PFSK-1 (cell line): ENCODE results near the gene MUC5AC.

Experiments used
- POLR2AphosphoS5 ChIP-seq: IDR thresholded peaks from 2 replicates; pipeline ENCODE4 v1.6.1; 2012; ENCODE audit warnings: low read depth, mild to moderate bottlenecking, control low read depth, low read length, moderate library complexity
- SIN3A ChIP-seq: IDR thresholded peaks from 2 replicates; pipeline ENCODE4 v1.6.1; 2012; ENCODE audit warnings: mild to moderate bottlenecking, low read length, moderate library complexity, borderline replicate concordance; ENCODE audit not compliant: insufficient read depth

DNA sequence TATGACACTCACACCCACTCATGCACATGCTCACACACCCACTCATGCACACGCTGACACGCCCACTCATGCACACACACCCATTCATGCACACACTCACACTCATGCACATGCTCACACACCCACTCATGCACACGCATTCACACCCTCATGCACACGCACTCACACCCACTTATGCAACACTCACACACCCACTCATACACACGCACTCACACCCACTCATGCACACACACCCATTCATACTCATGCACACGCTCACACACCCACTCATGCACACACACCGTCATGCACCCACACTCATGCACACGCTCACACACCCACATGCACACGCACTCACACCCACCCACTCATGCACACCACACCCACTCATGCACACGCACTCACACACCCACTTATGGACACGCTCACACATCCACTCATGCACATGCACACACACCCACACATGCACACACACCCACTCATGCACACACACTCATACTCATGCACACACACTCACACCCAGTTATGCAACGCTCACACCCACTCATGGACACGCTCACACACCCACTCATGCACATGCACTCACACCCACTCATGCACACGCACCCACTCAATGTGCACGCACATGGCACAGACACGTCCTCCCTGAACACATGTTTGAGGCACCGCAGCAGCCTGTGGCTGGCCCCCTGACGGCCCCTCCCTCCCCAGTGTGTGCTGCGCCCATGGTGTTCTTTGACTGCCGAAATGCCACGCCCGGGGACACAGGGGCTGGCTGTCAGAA is 17.9 kb downstream of the MUC5AC start:
- TF ChIP-seq SIN3A = no peak
- TF ChIP-seq POLR2AphosphoS5 = no peak
